HG02885 (cell line): ENCODE data around the gene UBXN11.
"Not testable (repeated sequence)": the region's sequence is repeated elsewhere in the genome, so short reads cannot be mapped to it uniquely, and the experiment has no call there.

Experiments
- ATAC-seq: cut with Tn5 transposase; IDR thresholded peaks from one replicate; pipeline ENCODE4 v1.9.1; 2021; ENCODE audit warnings: mild to moderate bottlenecking; ENCODE audit not compliant: unreplicated experiment, poor library complexity

UBXN11 gene

DNA sequence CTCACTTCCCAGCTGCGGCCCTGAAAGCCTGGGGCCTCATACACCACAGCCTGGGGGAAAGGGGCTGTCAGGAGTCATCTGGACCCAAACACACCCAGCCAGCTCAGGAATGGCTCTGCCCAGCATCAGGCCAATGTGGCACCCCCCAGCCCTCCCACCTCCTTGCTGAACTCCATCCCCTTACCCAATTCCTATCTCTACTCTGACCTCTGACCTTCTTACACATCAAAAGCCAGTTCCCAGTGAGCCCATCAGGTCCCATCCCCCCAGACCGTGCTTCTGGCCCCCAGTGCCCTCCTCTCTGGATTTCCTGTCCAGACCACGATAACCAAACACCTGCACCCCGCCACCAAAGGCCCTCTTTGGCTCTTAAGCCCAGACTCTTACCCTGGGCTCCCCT, 31.2 kb upstream of the UBXN11 start:
- ATAC-seq = no peak

DNA sequence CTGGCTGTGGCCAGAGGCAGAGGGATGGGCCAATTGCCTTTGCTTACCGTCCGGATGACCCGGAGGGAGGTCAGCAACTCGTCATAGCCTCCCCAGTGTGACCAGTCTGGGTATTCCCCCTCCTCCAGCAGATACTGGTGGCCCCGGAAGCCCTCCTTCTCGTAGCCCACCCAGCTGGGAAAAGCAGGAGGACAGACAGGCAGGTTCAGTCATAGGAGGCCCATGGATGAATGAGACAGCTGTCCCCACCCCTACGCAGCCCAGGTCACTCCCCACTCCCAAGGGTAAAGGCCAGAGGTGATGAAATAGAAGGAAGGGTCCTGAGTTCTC, 30.7 kb upstream of the UBXN11 start:
- ATAC-seq = no peak

DNA sequence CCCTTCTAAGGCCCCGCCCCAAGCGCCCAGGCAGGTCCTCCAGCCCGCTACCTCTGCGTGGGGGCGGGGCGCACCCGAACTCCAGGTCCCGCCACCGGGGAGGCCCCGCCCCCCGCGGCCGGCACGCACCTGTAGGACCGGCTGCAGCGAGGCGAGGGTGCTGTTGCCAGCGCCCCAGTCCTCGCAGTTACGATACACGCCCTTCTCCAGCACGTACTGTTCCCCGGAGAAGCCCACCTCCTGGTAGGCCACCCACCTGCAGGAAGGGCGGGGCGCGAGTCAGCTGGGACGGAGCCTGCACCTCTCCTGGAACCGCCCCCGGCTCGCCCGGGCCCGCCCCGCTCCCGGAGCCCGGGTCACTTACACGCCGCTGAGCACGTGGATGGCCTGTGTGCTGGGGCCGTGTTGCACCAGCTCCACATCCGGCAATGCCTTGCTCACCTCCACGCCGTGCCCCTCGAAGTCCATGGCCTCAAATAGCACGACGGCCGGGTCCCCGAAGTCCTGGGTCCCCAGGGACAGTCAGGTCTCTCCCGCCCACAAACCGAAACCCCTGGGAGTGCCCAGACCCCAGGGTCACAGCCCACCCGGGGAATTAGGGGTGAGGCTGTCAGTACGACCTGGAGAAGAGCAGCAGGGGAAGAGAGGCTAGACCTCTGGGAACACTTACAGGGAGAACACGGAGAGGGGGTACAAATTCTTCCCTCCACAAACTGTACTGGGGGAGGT, 30.2 kb upstream of the UBXN11 start:
- ATAC-seq = peak; percentile 82

DNA sequence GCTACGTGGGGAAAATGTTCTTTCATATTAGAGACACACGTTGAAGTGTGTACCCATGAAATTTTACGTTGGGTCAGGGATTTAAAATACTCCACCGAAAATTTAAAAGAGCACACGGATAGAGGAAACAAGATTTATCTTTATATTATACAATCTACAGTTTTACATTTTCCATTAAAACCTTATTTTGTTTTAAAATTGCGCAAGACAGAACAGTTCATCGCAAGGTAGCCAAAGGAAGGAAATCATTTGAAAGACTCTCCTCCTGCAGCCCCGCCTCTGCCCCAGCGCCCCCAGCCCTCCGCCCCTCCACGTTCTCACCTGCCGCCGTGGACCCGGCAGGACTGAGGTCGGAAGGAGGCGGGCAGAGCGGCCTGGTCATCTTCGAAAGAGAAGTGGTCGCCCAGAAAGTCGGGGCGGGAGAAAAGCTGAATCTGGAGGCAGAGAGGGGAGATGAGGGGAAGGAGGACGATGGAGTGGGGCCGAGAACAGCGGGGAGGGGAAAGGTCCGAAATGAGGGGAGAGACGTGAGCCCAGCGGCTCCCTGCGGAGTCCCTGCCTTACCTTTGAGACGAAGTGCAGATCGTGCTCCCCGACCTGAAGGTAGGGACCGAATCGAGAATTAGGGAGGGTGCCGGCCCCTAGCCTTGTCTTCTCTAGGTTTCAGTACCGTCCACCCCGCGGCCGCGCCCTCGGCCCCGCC, 29.5 kb upstream of the UBXN11 start:
- ATAC-seq = no peak

DNA sequence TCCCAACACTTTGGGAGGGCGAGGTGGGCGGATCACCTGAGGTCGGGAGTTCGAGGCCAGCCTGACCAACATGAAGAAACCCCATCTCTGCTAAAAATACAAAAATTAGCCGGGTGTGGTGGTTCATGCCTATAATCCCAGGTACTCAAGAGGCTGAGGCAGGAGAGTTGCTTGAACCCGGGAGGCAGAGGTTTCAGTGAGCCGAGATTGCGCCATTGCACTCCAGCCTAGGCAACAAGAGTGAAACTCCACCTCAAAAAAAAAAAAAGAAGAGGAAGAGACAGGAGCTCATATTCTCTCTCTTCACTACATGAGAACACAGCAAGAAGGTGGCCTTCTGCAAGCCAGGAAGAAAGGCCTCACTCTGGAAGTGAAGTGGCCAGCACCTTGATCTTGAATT, 26.9 kb upstream of the UBXN11 start:
- not testable (repeated sequence) for ATAC-seq

DNA sequence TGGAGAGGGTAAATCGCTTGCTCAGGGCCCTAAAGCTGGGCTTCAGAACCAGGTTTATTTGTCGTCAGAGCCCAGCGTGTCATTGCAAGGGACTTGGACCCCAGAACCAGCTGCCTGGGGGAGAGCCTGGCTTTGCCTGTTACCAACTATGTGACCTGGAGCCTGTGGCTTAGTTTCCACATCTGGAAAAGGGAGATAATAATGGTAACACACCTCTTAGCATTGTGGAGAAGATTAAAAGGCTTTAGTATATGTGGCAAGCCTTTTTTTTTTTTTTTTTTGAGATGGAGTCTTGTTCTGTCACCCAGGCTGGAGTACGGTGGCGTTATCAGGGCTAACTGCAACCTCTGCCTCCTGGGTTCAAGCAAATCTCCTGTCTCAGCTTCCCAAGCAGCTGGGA, 23.8 kb upstream of the UBXN11 start:
- no peak for ATAC-seq

DNA sequence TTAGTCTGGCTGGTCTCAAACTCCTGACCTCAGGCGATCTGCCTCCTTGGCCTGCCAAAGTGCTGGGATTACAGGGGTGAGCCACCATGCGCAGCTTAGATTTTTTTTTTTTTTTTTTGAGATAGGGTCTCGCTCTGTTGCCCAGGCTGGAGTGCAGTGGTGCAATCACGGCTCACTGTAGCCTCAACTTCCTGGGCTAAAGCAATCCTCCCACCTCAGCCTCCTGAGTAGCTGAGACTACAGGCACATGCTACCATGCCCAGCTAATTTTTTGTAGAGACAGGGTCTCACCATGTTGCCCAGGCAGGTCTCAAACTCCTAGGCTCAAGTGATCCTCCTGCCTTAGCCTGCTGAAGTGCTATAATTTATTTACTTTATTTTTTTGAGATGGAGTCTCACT, 22.9 kb upstream of the UBXN11 start:
- not testable (repeated sequence) for ATAC-seq

DNA sequence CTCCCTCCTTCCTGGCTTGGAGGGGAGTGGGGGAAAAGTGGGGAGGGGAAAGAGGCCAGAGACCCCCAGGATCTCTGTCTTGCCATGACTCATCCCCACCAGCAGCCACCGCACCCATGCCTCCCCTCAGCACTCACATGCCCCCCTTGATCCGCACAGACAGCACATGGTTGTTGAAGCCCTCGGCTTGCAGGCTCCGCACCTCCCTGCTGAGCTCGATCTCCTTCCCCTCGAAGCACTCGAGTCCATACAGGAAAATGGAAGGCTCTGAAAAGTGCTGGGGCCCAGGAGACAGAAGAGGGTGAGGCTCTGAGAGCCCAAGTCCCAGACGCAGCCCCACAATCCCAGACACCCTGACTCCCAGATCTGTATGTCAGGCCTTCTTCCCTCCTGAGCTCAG, 22.2 kb upstream of the UBXN11 start:
- no peak for ATAC-seq

DNA sequence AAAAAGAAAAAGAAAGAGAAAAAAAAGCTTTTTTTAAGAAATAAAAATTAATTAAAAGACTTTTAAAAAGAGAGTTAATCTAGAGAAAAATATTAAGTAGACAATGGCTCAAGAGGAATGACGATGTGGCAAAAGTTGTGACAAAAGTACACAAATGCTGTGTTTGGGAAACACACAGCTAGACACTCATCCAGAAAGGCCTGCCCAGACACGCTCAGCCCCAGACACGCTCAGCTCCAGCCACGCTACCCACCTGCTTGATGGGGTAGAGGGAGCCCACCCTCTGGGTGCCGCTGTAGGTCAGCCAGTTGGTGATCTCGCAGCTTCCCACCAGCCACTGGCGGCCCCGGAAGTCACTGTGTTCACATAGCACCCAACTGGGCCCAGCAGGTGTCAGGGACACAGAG, 21.5 kb upstream of the UBXN11 start:
- ATAC-seq = no peak

DNA sequence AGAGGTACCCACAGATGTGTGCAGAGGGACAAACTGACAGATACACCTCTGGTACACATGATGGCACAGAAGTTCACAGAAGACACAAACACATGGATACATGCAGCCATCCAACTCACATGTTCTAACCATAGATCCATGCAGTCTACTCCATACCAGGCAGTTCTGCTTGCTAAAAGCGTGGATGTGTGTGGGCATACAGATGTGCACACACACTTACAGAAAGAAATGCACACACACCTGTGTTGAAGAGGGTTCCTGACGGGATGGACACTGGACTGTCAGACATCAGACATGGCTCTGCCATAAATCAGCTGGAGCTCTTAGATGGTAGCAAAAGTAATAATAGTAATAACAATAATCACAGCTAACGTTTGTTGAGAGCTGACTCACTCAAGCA, 18.1 kb upstream of the UBXN11 start:
- ATAC-seq = no peak

DNA sequence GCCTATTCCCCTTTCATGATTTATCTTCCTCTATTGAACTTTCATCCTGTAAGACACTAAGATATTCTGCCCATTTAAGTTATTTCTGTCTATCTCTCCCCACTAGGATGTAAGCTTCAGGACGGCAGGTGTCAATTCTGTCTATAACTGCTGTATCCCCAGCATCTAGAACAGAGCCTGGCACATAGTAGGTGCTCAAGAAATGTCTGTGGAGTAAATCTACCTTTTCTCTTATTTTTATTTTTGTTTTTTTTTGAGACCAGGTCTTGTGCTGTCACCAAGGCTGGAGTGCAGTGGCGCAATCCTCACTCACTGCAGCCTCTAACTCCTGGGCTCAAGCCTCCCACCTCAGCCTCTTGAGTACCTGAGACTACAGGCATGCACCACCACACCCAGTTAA, 16.9 kb upstream of the UBXN11 start:
- ATAC-seq = no peak

DNA sequence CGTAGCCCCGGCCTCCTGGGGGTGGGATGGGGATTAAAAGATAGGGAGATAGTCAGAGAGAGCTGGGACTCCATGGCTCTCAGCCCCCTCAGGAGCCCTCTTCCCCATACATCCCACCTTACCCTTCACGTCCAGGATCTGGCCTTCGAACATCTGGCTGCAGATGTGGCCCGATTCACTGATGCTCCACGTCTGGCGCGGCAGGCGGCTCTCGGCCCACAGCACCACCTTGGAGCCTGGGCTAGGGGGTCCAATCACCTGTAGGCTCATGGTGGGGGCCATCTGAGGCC, 15.6 kb upstream of the UBXN11 start:
- ATAC-seq = no peak

DNA sequence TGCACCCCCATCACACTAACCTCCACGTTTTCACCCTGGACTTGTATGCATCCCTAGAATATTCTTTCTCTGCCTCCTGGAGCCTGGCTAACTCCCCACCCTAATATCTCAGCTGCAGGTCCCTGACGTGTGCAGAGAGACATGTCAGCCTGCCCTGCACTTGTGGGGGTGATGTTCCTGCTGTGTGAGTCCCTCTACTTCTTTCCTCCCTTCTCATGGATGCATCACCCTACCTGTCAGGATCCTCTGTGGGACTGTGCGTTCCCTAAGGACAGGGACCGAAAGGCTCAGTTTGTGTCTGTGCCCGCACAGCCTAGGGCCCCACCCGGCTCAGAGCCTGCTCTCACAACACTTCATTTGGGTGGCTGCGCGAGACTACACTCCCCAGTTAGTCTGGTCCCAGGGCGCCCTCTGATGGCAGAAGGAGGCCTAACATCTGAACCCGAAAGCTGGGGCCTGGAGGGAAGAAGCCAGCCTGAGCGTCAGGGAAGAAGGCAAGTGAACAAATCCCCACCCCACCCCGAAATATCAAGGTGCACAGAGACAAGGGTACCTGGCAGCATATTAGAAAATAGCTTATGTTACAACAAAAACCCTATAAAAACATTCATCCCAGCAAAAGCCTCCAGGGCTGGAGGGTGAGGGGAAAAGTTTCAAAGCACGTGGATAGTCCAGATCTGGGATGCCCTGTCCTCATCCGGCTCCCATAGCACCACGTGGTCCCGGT, 15.0 kb upstream of the UBXN11 start:
- no peak for ATAC-seq

DNA sequence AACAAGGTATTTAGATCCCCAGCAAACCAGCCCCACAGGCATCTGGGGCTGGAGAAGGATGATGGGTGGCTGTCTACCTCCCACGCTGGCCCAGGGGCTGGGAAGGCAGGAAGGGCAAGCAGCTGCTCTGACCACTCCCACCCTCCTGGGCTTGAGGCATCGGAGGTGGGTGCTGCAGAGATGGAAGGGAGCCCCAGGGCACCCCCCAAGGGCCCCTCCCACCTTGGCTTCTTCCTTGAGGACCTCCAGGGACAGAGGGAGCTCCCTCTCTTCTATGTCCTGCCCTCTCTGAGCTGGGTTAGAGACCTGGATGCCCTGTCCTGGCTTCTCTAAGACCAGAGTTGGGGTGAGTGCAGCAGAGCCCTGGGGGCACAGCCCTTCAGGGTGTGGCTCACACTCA, 14.5 kb upstream of the UBXN11 start:
- no peak for ATAC-seq

DNA sequence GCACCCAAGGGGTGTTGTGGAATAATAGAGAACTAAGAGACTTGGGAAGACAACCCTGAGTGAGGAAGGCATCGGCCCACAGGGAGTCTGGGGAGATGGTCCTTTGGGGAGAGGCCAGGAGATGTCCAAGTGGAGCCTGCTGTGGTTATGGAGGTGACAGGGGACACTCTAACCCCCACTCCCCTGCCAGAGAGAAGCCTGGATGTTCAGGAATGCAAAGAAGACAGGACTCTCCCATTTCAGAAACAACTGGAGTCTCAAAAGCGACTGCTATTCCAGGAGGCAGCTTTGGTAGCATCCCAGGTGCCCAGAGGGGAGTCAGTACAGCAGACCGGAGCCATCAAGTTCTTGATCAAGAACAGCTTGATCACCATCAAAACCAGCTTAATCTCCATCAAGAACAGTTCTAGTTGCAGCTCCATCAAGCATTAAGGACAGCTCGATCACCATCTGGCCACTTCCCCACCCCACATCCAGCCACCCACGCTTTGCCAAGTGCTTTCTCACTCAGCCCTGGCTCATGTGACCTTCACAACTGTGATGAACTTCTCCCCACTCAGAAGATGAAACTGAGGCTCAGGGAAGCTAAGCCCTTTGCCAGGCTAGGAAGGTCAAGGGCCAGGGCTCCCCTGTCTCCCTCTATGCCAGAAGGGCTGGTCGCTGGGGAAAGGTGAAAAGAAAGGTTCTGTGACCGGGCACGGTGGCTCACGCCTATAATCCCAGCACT, 12.1 kb upstream of the UBXN11 start:
- peak; percentile 0 for ATAC-seq

DNA sequence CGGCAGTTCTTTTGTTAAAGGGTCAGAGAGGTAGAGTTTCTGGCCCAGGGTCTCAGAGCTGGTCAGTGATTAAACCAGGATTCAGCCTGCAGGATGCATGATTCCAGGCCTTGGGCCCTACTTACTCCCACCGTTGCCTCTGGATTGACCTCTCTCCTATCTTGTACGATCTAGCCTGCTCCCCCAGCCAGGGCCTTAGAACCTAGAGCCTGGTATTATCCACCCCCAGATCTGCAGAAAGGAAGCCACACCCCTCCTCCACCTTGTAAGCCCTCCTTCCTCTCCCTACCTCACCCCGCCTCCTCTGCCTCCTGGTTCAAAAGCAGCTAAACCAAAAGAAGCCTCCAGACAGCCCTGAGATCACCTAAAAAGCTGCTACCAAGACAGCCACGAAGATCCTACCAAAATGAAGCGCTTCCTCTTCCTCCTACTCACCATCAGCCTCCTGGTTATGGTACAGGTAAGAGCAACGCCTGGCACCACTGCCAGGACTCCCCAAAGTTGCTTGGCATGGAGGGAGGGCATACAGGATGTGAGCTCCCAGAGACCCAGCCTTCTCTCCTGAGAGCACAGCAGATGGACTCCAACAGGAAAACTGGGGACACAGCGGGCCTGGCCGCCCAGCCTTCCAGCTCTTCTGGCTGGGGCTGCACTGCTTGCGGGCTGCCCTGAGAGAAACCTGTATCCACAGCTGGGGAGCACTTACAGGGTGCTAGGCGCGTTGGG, 11.3 kb upstream of the UBXN11 start, which contains the start of gene CD52:
TSS of gene CD52 (plus strand) at position 347 of the 726 bp plus-strand sequence. CDS start at position 407, 60 bp downstream.
- peak; percentile 52 for ATAC-seq

DNA sequence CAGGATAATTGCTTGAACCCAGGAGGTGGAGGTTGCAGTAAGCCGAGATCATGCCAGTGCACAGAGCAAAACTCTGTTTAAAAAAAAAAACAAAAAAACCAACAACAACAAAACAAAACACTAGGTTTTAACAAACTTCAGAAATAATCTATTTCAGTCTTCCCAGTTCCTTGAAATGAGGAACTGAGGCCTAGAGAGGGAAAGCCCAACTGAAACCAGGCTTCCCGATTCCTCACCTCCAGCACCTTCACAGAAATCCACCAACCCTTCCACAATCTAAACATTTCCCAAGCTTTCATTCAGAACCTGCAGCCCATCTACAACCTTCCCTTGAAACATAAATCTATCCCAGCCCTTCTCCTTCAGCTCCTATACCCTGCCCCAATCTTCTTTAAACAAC, 10.7 kb upstream of the UBXN11 start:
- ATAC-seq = no peak

DNA sequence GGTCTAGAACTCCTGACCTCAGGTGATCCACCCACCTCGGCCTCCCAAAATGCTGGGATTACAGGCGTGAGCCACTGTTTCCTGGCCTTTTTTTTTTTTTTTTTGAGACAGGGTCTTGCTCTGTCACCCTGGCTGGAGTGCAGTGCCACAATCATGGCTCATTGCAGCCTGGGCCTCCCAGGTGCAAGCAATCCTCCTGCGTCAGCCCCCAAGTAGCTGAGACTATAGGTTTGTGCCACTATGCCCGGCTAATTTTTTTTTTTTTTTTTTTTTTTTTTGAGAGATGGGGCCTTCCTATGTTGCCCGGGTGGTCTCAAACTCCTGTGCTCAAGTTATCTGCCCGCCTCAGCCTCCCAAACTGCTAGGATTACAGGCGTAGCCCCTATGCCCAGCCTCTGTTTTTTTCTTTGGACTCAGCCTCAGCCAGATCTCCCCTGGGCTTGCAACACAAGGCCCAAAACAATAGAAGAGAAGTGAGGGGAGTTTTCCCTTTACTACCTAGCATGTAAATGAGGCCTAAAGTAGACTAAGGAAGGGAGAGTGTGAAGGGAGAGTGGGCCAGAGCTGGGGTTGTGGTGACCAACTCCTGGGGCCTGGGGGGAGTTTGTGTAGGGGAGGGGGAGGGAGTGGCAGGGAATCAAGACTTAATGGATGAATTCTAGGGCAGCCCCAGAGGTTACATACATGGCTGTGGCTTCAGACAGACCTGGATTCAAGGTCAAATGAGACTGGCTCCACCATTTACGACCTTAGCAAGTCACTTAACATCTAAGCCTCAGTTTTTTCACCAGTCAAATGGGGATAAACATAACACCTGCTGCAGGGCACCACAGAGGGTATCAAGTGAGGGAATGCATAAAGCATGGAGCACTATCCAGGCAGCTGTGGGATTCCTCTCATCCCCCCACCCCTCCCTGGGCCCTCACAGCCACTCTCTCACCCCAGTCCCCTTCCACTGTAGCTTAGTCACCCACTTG, 9.7 kb upstream of the UBXN11 start:
- no peak for ATAC-seq

DNA sequence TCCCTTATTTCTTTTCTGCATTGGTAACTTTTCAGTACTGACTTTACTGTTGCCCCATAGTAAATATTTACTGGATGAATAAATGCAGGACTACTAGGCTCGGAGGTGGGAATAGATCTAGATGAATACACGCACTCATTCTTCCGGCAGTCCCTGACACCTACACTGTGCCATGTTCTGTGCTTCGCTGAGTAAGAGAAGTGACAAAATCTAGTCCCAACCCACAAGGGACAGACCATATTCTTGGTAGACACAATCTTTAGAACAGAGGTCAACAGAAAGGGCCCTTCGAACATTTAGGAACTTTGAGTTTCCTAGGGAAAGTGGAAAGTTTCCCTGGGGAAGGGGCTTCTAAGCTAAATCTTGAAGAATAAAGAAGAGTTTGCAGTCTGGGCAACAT, 8.1 kb upstream of the UBXN11 start:
- no peak for ATAC-seq
